Activated CD4-positive, alpha-beta T cell treated with anti-CD3 and anti-CD28 coated beads, Interleukin-2, Interleukin-6, amounts not matched to agents 100 ng/mL and 50 ng/mL, durations not matched to agents 16 hours and 8 hours (primary cell): ENCODE measurements around the gene RPLP2.

Experiments used
- DNase-seq: peaks from one replicate; pipeline ENCODE4 v3.0.0-alpha.2; 2020

The RPLP2 gene

GRCh38 chr11:839280-839623 is 29.5 kb downstream of the RPLP2 start:
- no peak for DNase-seq

GRCh38 chr11:839875-840617 is 30.3 kb downstream of the RPLP2 start:
- DNase-seq: no peak

GRCh38 chr11:841981-842369 is 32.2 kb downstream of the RPLP2 start:
- no peak for DNase-seq

GRCh38 chr11:842370-843002 is 32.7 kb downstream of the RPLP2 start, which contains the start of the genes POLR2L and TSPAN4:
POLR2L (minus strand) TSS chr11:842529; CDS start chr11:842508, 21 bp downstream.
TSPAN4 (plus strand) TSS chr11:842852; CDS start chr11:850305, 7,453 bp downstream.
- DNase-seq: peak; percentile 91

- DNase-seq: no peak
Observed at GRCh38 chr11:843086-843734, 33.4 kb downstream of the RPLP2 start.

- DNase-seq: no peak
Observed at GRCh38 chr11:843818-844692, 34.3 kb downstream of the RPLP2 start.

GRCh38 chr11:844693-845644 is 35.2 kb downstream of the RPLP2 start:
- DNase-seq: no peak

GRCh38 chr11:845872-846495 is 36.2 kb downstream of the RPLP2 start:
- no peak for DNase-seq

GRCh38 chr11:846496-847098 is 36.8 kb downstream of the RPLP2 start:
- DNase-seq: no peak

- no peak for DNase-seq
Observed at GRCh38 chr11:847876-848275, 38.1 kb downstream of the RPLP2 start.

- peak; percentile 75 for DNase-seq
Observed at GRCh38 chr11:848380-848931, 38.7 kb downstream of the RPLP2 start.

- DNase-seq: peak; percentile 41
Observed at GRCh38 chr11:849104-849824, 39.5 kb downstream of the RPLP2 start.

- no peak for DNase-seq
Observed at GRCh38 chr11:849951-850774, 40.4 kb downstream of the RPLP2 start.

- no peak for DNase-seq
Observed at GRCh38 chr11:850775-851763, 41.3 kb downstream of the RPLP2 start.

- DNase-seq: no peak
Observed at GRCh38 chr11:852762-853161, 43.0 kb downstream of the RPLP2 start.

- DNase-seq: no peak
Observed at GRCh38 chr11:853682-854448, 44.1 kb downstream of the RPLP2 start.
